ENCODE results near the gene ZCCHC3.

- TF ChIP-seq CTCF (IDR thresholded peaks at IDR 0.05) (no peak), POLR2A (IDR thresholded peaks at IDR 0.05) (no peak)
Observed at GRCh38 chr20:341682-342081, 44.3 kb downstream of the ZCCHC3 start.

All from right lobe of liver (tissue), 4 donors.